OCI-LY1 (cell line): ENCODE measurements around the gene GSK3B.

ENCODE experiments used
- H2AFZ ChIP-seq: fragments of 200-600 bp; sonication (generic), shearing (Covaris generic); 2 replicates; pipeline ENCODE4 v1.6.0; 2014; ENCODE audit warnings: antibody characterized with exemption, mild to moderate bottlenecking, low read length
- H3F3A ChIP-seq: fragments of 200-600 bp; sonication (generic), shearing (Covaris generic); 2 replicates; pipeline ENCODE4 v1.6.0; 2014; ENCODE audit warnings: mild to moderate bottlenecking, antibody characterized with exemption, low read length, moderate library complexity; ENCODE audit not compliant: insufficient read depth
- H3K27ac ChIP-seq: fragments of 200-600 bp; sonication (generic); 2 replicates; pipeline ENCODE4 v1.5.1; 2014; ENCODE audit warnings: low read length, mixed run types, mild to moderate bottlenecking, low read depth; ENCODE audit not compliant: poor library complexity, severe bottlenecking
- H3K27me3 ChIP-seq: fragments of 200-600 bp; sonication (generic); 2 replicates; pipeline ENCODE4 v1.6.0; 2014; ENCODE audit warnings: antibody characterized with exemption, mild to moderate bottlenecking, low read length, moderate library complexity; ENCODE audit not compliant: insufficient read depth
- H3K36me3 ChIP-seq: fragments of 200-600 bp; sonication (generic); 2 replicates; pipeline ENCODE4 v1.6.1; 2014; ENCODE audit warnings: mild to moderate bottlenecking, antibody characterized with exemption, low read length, moderate library complexity, mixed read lengths; ENCODE audit not compliant: insufficient read depth
- H3K4me1 ChIP-seq: fragments of 200-600 bp; sonication (generic); 2 replicates; pipeline ENCODE4 v1.5.1; 2014; ENCODE audit warnings: mild to moderate bottlenecking, low read length, moderate library complexity; ENCODE audit not compliant: insufficient read depth, severe bottlenecking
- H3K4me2 ChIP-seq: fragments of 200-600 bp; sonication (generic), shearing (Covaris generic); 2 replicates; pipeline ENCODE4 v1.6.1; 2014; ENCODE audit warnings: low read length
- H3K4me3 ChIP-seq: fragments of 200-600 bp; sonication (generic); 2 replicates; pipeline ENCODE4 v1.5.1; 2014; ENCODE audit warnings: low read length, low read depth, mild to moderate bottlenecking, mixed read lengths; ENCODE audit not compliant: poor library complexity, severe bottlenecking
- H3K79me2 ChIP-seq: fragments of 200-600 bp; shearing (Covaris generic); 2 replicates; pipeline ENCODE4 v1.6.1; 2016; ENCODE audit warnings: mixed run types, low read length, mixed read lengths; ENCODE audit not compliant: insufficient read depth
- H3K9ac ChIP-seq: fragments of 200-600 bp; sonication (generic), shearing (Covaris generic); 2 replicates; pipeline ENCODE4 v1.6.1; 2014; ENCODE audit warnings: mild to moderate bottlenecking, low read length, mixed read lengths
- H3K9me2 ChIP-seq: fragments of 200-600 bp; sonication (generic), shearing (Covaris generic); 2 replicates; pipeline ENCODE4 v1.6.1; 2014; ENCODE audit warnings: low read depth, mild to moderate bottlenecking, low read length, mixed read lengths
- H3K9me3 ChIP-seq: fragments of 200-600 bp; shearing (Covaris generic); 2 replicates; pipeline ENCODE4 v1.6.1; 2014; ENCODE audit warnings: low read length, mixed read lengths
- H4K20me1 ChIP-seq: fragments of 200-600 bp; sonication (generic), shearing (Covaris generic); 2 replicates; pipeline ENCODE4 v1.6.0; 2016; ENCODE audit warnings: mild to moderate bottlenecking, low read length; ENCODE audit not compliant: insufficient read depth
- EZH2 ChIP-seq: fragments of 200-600 bp; sonication (generic), shearing (Covaris generic); IDR thresholded peaks from 2 replicates; pipeline ENCODE4 v1.8.0; 2017; ENCODE audit warnings: borderline replicate concordance, mixed run types, mild to moderate bottlenecking, antibody characterized with exemption, low read length, moderate library complexity, mixed read lengths
- TF ChIP-seq, protein P1 (sequence below): fragments of 200-600 bp; sonication (generic), shearing (Covaris generic); IDR thresholded peaks from 2 replicates; pipeline ENCODE4 v1.5.1; 2017; ENCODE audit warnings: mild to moderate bottlenecking, antibody characterized with exemption, low read length, moderate library complexity, mixed read lengths

GSK3B gene

DNA sequence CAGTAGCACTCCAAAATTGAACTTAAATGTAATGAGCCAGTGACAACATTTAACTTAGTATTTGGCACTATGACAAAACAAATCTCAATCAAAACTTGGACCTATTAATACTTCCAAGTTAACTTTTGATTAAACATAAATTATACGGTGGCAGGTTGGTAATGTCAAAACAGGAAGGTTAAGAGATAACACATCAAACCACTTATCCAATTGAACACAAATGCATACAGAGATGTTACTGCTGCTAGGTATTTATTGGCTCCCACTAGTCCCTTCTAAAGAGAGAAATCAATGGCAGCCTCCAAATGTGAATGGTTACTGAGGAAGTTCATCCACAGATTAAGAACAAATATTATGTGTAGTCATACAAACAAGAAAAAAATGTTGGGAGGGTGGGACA is 1.8 kb downstream of the GSK3B start:
- Histone ChIP-seq H3K27me3 (no peaks in the 10 kb centered on the region), H3K9me3 (no peaks in the 10 kb centered on the region), H2AFZ (no peak overlapping the region), H3K4me2 (peak overlapping the region; percentile 78), H3K9me2 (no peaks in the 10 kb centered on the region), H3K4me1 (peaks cover 52% of the 10 kb centered on the region), H4K20me1 (no peaks in the 10 kb centered on the region), H3K27ac (no peak overlapping the region), H3F3A (0 out of 2 replicates have a peak, but pooled peaks cover 2% of the 10 kb centered on the region), H3K79me2 (peaks cover 73% of the 10 kb centered on the region), H3K4me3 (peak overlapping the region; percentile 84), H3K9ac (peak overlapping the region; percentile 79), H3K36me3 (no peaks in the 10 kb centered on the region; the same call in 1 of the 2 replicates)
- TF ChIP-seq EZH2: no peak
- TF ChIP-seq, protein P1, sequence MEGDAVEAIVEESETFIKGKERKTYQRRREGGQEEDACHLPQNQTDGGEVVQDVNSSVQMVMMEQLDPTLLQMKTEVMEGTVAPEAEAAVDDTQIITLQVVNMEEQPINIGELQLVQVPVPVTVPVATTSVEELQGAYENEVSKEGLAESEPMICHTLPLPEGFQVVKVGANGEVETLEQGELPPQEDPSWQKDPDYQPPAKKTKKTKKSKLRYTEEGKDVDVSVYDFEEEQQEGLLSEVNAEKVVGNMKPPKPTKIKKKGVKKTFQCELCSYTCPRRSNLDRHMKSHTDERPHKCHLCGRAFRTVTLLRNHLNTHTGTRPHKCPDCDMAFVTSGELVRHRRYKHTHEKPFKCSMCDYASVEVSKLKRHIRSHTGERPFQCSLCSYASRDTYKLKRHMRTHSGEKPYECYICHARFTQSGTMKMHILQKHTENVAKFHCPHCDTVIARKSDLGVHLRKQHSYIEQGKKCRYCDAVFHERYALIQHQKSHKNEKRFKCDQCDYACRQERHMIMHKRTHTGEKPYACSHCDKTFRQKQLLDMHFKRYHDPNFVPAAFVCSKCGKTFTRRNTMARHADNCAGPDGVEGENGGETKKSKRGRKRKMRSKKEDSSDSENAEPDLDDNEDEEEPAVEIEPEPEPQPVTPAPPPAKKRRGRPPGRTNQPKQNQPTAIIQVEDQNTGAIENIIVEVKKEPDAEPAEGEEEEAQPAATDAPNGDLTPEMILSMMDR: no peak

DNA sequence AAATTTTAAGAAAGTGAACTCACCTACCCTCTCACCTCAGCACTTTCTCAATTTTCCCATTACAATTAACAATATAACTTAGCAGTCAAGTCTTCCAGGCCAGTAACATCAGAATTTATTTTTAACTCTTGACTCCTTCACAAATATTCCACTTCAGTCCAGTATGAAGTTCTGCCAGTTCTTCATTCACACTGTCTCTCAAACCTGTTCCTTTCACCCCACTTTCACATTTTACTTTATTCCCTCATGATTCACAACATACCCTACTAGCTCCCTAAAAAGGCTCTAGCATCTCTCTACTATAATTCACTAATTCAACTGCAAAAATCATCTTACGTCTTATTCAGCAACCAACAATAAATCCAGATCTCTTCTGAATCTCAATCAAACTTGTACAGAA is 3.8 kb downstream of the GSK3B start:
- peak overlapping the region; percentile 78 for H3K4me2 ChIP-seq
- H3K4me1 ChIP-seq: peaks cover 37% of the 10 kb centered on the region
- no peaks in the 10 kb centered on the region for H3K27me3 ChIP-seq
- no peaks in the 10 kb centered on the region for H3K9me2 ChIP-seq
- H2AFZ ChIP-seq: no peak overlapping the region
- H3K27ac ChIP-seq: no peak overlapping the region
- no peak for TF ChIP-seq EZH2
- TF ChIP-seq, protein P1: no peak
- H3K4me3 ChIP-seq: peak overlapping the region; percentile 84
- H3F3A ChIP-seq: 0 out of 2 replicates have a peak, but pooled peaks cover 2% of the 10 kb centered on the region
- no peaks in the 10 kb centered on the region for H4K20me1 ChIP-seq
- peaks cover 6% of the 10 kb centered on the region; the same call in 1 of the 2 replicates for H3K36me3 ChIP-seq
- peak overlapping the region; percentile 79 for H3K9ac ChIP-seq
- H3K9me3 ChIP-seq: no peaks in the 10 kb centered on the region
- peaks cover 83% of the 10 kb centered on the region for H3K79me2 ChIP-seq

DNA sequence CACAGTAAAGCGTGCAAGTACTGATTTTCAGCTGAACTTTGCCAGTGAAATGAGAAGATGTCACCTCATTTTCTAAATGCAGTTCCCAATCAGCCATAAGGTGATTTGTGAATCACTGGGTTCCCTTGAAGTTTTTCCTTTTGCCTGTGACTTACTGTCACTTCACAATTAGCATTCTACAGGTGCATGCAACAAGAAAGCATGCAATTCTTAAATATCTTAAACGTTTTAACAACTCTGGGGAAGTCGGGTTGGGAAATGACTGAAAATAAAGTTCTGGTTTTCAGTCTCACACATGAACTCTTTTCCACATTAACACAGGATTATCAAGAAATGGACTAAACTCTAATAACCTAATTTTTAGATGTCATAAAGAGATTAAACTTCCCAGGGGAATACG is 5.2 kb downstream of the GSK3B start:
- H3K4me2 ChIP-seq: peak overlapping the region; percentile 33
- no peaks in the 10 kb centered on the region for H3K27me3 ChIP-seq

More for the DNA sequence above, 5.2 kb downstream of the GSK3B start:
- Histone ChIP-seq H4K20me1 (no peaks in the 10 kb centered on the region), H3K9me2 (no peaks in the 10 kb centered on the region), H3K36me3 (peaks cover 6% of the 10 kb centered on the region; the same call in 1 of the 2 replicates), H2AFZ (no peak overlapping the region), H3K9me3 (no peaks in the 10 kb centered on the region), H3K27ac (no peak overlapping the region), H3K4me1 (peaks cover 37% of the 10 kb centered on the region), H3K9ac (no peak overlapping the region), H3K4me3 (peak overlapping the region; percentile 1), H3K79me2 (peaks cover 96% of the 10 kb centered on the region), H3F3A (0 out of 2 replicates have a peak, but pooled peaks cover 2% of the 10 kb centered on the region)
- TF ChIP-seq, protein P1: no peak
- TF ChIP-seq EZH2: no peak
